ENCODE data around the gene TRIM27. TPM values are rescaled to one million over a fixed set of nuclear protein-coding genes. Genes with fewer than 3 reads are reported as not detected.
"Not testable (repeated sequence)": the region's sequence is repeated elsewhere in the genome, so short reads cannot be mapped to it uniquely, and the experiment has no call there.

TRIM27 gene
- total RNA-seq, 2 donors from 2014 or later: 81.8 to 82.7 TPM

- no peak overlapping the region for H3K9ac ChIP-seq (ENCODE audit: extremely low read depth, low read length, poor library complexity, severe bottlenecking)
- no peak for DNase-seq
- H3K4me3 ChIP-seq (ENCODE audit: low read length): no peak overlapping the region
- peaks cover 3% of the 10 kb centered on the region for H3K9me3 ChIP-seq (ENCODE audit: control insufficient read depth, low read length)
- no peak overlapping the region for H3K27ac ChIP-seq (ENCODE audit: low read depth, low read length)
- no peaks in the 10 kb centered on the region for H3K4me1 ChIP-seq (ENCODE audit: control insufficient read depth, insufficient read depth, low read length)
- Mint-ChIP-seq H3K4me3 (no peak overlapping the region), H3K9me3 (peaks cover 36% of the 10 kb centered on the region), H3K4me1 (no peaks in the 10 kb centered on the region), H3K27me3 (ENCODE audit: insufficient read depth) (peaks cover 14% of the 10 kb centered on the region), H3K27ac (no peak overlapping the region), H3K36me3 (ENCODE audit: low read depth) (no peaks in the 10 kb centered on the region)
- H3K27me3 ChIP-seq (ENCODE audit: control insufficient read depth, insufficient read depth, low read length, poor library complexity, severe bottlenecking): no peaks in the 10 kb centered on the region
- no peak for TF ChIP-seq CTCF (conservative IDR thresholded peaks at IDR 0.05)
- WGBS, 2 experiments (ENCODE audit: insufficient coverage in 1 of 2, insufficient read length in 1 of 2): 86 to 91% methylated on average over 2 to 4 of the region's 4 CpGs
- H3K36me3 ChIP-seq (ENCODE audit: control insufficient read depth, insufficient read depth, low read length): no peaks in the 10 kb centered on the region
These were observed 44.7 kb upstream of the TRIM27 start for GRCh38 chr6:28968476-28968875.

GRCh38 chr6:28965706-28966105 lies 41.9 kb upstream of the TRIM27 start:
- Histone ChIP-seq H3K36me3 (ENCODE audit: control insufficient read depth, insufficient read depth, low read length) (no peaks in the 10 kb centered on the region), H3K27me3 (ENCODE audit: control insufficient read depth, insufficient read depth, low read length, poor library complexity, severe bottlenecking) (no peaks in the 10 kb centered on the region), H3K9me3 (ENCODE audit: control insufficient read depth, low read length) (peaks cover 3% of the 10 kb centered on the region), H3K4me3 (ENCODE audit: low read length) (no peak overlapping the region), H3K27ac (ENCODE audit: low read depth, low read length) (no peak overlapping the region), H3K4me1 (ENCODE audit: control insufficient read depth, insufficient read depth, low read length) (no peaks in the 10 kb centered on the region), H3K9ac (ENCODE audit: extremely low read depth, low read length, poor library complexity, severe bottlenecking) (no peak overlapping the region)
- no peaks in the 10 kb centered on the region for H3K36me3 Mint-ChIP-seq (ENCODE audit: low read depth)
- H3K4me1 Mint-ChIP-seq: peaks cover 4% of the 10 kb centered on the region
- no peak for TF ChIP-seq CTCF (conservative IDR thresholded peaks at IDR 0.05)
- 100% methylated on average over 2 of the region's 2 CpGs; no CpG with 5 or more reads in 1 of the 2 experiments for WGBS, 2 experiments (ENCODE audit: insufficient coverage in 1 of 2, insufficient read length in 1 of 2)
- H3K27me3 Mint-ChIP-seq (ENCODE audit: insufficient read depth): peaks cover 14% of the 10 kb centered on the region
- H3K4me3 Mint-ChIP-seq: no peak overlapping the region
- no peak overlapping the region for H3K27ac Mint-ChIP-seq
- H3K9me3 Mint-ChIP-seq: peaks cover 36% of the 10 kb centered on the region
- no peak for DNase-seq

GRCh38 chr6:28960846-28961500 lies 37.2 kb upstream of the TRIM27 start:
- no peaks in the 10 kb centered on the region for H3K27me3 ChIP-seq (ENCODE audit: control insufficient read depth, insufficient read depth, low read length, poor library complexity, severe bottlenecking)
- H3K27ac ChIP-seq (ENCODE audit: low read depth, low read length): no peak overlapping the region
- no peak overlapping the region for H3K4me3 ChIP-seq (ENCODE audit: low read length)
- peaks cover 6% of the 10 kb centered on the region for H3K27me3 Mint-ChIP-seq (ENCODE audit: insufficient read depth)
- no peak overlapping the region for H3K27ac Mint-ChIP-seq
- no peak for TF ChIP-seq CTCF (conservative IDR thresholded peaks at IDR 0.05)
- peaks cover 7% of the 10 kb centered on the region for H3K4me1 Mint-ChIP-seq
- no peaks in the 10 kb centered on the region for H3K9me3 ChIP-seq (ENCODE audit: control insufficient read depth, low read length)
- 86 to 92% methylated on average over 1 to 4 of the region's 4 CpGs for WGBS, 2 experiments (ENCODE audit: insufficient coverage in 1 of 2, insufficient read length in 1 of 2)
- peak; percentile 42 for DNase-seq
- no peaks in the 10 kb centered on the region for H3K36me3 ChIP-seq (ENCODE audit: control insufficient read depth, insufficient read depth, low read length)
- no peak overlapping the region for H3K4me3 Mint-ChIP-seq
- no peaks in the 10 kb centered on the region for H3K36me3 Mint-ChIP-seq (ENCODE audit: low read depth)
- no peaks in the 10 kb centered on the region for H3K4me1 ChIP-seq (ENCODE audit: control insufficient read depth, insufficient read depth, low read length)
- no peak overlapping the region for H3K9ac ChIP-seq (ENCODE audit: extremely low read depth, low read length, poor library complexity, severe bottlenecking)
- H3K9me3 Mint-ChIP-seq: peaks cover 9% of the 10 kb centered on the region

- not testable (repeated sequence) for H3K4me1 Mint-ChIP-seq; H3K9me3 Mint-ChIP-seq; H3K4me3 Mint-ChIP-seq; H3K4me3 ChIP-seq (ENCODE audit: low read length); H3K36me3 ChIP-seq (ENCODE audit: control insufficient read depth, insufficient read depth, low read length); H3K27ac Mint-ChIP-seq; H3K4me1 ChIP-seq (ENCODE audit: control insufficient read depth, insufficient read depth, low read length); H3K9ac ChIP-seq (ENCODE audit: extremely low read depth, low read length, poor library complexity, severe bottlenecking); H3K27ac ChIP-seq (ENCODE audit: low read depth, low read length); H3K36me3 Mint-ChIP-seq (ENCODE audit: low read depth); H3K9me3 ChIP-seq (ENCODE audit: control insufficient read depth, low read length); H3K27me3 Mint-ChIP-seq (ENCODE audit: insufficient read depth); DNase-seq
- WGBS, 2 experiments (ENCODE audit: insufficient coverage in 1 of 2, insufficient read length in 1 of 2): 91 to 95% methylated on average over 8 to 13 of the region's 13 CpGs
- peaks cover 18% of the 10 kb centered on the region for H3K27me3 ChIP-seq (ENCODE audit: control insufficient read depth, insufficient read depth, low read length, poor library complexity, severe bottlenecking)
These were observed 34.9 kb upstream of the TRIM27 start for GRCh38 chr6:28958561-28959243.

- H3K27me3 Mint-ChIP-seq (ENCODE audit: insufficient read depth); DNase-seq; H3K9me3 ChIP-seq (ENCODE audit: control insufficient read depth, low read length); H3K27ac ChIP-seq (ENCODE audit: low read depth, low read length); H3K4me3 Mint-ChIP-seq; H3K36me3 Mint-ChIP-seq (ENCODE audit: low read depth); H3K27ac Mint-ChIP-seq; H3K4me3 ChIP-seq (ENCODE audit: low read length); H3K4me1 Mint-ChIP-seq; H3K9me3 Mint-ChIP-seq; H3K36me3 ChIP-seq (ENCODE audit: control insufficient read depth, insufficient read depth, low read length); H3K9ac ChIP-seq (ENCODE audit: extremely low read depth, low read length, poor library complexity, severe bottlenecking); H3K4me1 ChIP-seq (ENCODE audit: control insufficient read depth, insufficient read depth, low read length): not testable (repeated sequence)
- peaks cover 18% of the 10 kb centered on the region for H3K27me3 ChIP-seq (ENCODE audit: control insufficient read depth, insufficient read depth, low read length, poor library complexity, severe bottlenecking)
- WGBS, 2 experiments (ENCODE audit: insufficient coverage in 1 of 2, insufficient read length in 1 of 2): 89 to 94% methylated on average over 7 to 24 of the region's 24 CpGs
These were observed 34.1 kb upstream of the TRIM27 start for GRCh38 chr6:28957795-28958314.
